Measurements from ENCODE around the gene GLIS1.

DNA sequence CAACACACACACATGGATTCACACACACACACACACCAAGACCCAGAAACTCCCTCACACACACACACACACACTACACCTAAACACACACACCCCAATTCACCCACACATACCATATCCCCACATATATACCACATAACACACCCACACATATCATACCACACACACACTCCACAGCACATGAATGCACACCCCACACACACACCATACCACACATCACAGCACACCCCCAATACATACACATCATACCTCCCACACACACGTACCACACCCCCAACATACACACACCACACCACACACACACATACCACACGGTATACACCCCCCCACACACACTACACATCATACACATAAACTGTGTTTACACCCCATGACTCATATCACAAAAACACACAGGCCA is 199.7 kb downstream of the GLIS1 start:
- TF ChIP-seq, protein P1, sequence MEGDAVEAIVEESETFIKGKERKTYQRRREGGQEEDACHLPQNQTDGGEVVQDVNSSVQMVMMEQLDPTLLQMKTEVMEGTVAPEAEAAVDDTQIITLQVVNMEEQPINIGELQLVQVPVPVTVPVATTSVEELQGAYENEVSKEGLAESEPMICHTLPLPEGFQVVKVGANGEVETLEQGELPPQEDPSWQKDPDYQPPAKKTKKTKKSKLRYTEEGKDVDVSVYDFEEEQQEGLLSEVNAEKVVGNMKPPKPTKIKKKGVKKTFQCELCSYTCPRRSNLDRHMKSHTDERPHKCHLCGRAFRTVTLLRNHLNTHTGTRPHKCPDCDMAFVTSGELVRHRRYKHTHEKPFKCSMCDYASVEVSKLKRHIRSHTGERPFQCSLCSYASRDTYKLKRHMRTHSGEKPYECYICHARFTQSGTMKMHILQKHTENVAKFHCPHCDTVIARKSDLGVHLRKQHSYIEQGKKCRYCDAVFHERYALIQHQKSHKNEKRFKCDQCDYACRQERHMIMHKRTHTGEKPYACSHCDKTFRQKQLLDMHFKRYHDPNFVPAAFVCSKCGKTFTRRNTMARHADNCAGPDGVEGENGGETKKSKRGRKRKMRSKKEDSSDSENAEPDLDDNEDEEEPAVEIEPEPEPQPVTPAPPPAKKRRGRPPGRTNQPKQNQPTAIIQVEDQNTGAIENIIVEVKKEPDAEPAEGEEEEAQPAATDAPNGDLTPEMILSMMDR (conservative IDR thresholded peaks at IDR 0.05; ENCODE audit: low read depth, low read length) = no peak
- no peak for TF ChIP-seq EZH2 (IDR thresholded peaks at IDR 0.05; ENCODE audit: borderline replicate concordance, low read depth, low read length, poor library complexity, severe bottlenecking)

All from A673 (cell line).